ENCODE measurements around the gene SEPTIN10.

The SEPTIN10 gene

GRCh38 chr2:109532728-109533076 is 81.1 kb downstream of the SEPTIN10 start:
- no peak for DNase-seq (ENCODE audit: insufficient read length)
- no peak for TF ChIP-seq POLR2AphosphoS5 (IDR thresholded peaks at IDR 0.05; ENCODE audit: low read depth, low read length)
- TF ChIP-seq POLR2A (IDR thresholded peaks at IDR 0.05; ENCODE audit: low read depth, low read length) = no peak
- no peak for TF ChIP-seq TAF1 (IDR thresholded peaks at IDR 0.05; ENCODE audit: borderline replicate concordance, low read depth, low read length)
- FAIRE-seq = no peak

- DNase-seq (ENCODE audit: insufficient read length) (no peak), FAIRE-seq (no peak)
- no peak for TF ChIP-seq POLR2A (IDR thresholded peaks at IDR 0.05; ENCODE audit: low read depth, low read length)
- no peak for TF ChIP-seq TAF1 (IDR thresholded peaks at IDR 0.05; ENCODE audit: borderline replicate concordance, low read depth, low read length)
- no peak for TF ChIP-seq POLR2AphosphoS5 (IDR thresholded peaks at IDR 0.05; ENCODE audit: low read depth, low read length)
Observed at GRCh38 chr2:109531896-109532727, 81.7 kb downstream of the SEPTIN10 start.

DNA sequence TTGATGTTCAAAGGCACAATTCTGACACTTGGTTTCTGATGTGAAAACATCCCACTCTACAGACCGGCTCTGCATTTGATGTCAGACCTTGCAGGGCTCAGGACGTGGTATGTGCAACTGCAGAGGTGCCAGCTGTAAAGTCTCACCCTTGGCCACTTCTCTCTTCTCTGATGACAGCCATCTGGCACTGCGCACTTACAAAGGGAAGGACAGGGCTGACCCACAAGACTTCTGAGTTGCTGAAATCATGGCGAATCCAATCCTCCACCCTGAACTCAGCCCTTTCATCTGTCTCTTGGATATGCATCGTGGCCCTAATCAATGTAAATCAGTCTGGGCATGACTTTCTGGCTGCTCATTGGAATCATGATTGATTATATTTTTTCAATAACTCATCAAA is 82.5 kb downstream of the SEPTIN10 start:
- FAIRE-seq (no peak), DNase-seq (ENCODE audit: insufficient read length) (no peak)
- TF ChIP-seq POLR2A (IDR thresholded peaks at IDR 0.05; ENCODE audit: low read depth, low read length) (no peak), TAF1 (IDR thresholded peaks at IDR 0.05; ENCODE audit: borderline replicate concordance, low read depth, low read length) (no peak), POLR2AphosphoS5 (IDR thresholded peaks at IDR 0.05; ENCODE audit: low read depth, low read length) (no peak)

DNA sequence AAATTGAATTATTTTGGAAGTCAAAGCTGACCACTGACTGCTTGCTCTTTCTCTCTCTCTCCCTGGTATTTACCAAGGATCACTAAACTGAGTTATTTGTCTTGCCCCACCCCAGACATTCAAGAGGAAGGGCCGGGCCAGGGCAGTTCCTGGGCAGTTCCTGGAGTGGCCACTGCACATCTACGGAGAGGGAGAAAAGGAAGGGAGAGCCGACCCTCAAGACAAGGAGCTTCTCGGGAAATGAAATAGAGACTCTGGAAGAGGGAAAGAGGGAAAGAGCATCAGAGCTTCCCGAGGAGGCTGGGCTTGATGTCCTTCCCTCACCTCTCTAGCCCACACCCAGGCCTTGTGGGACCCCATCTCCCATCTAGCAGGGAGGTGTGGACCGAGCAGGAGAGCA is 83.1 kb downstream of the SEPTIN10 start:
- TF ChIP-seq TAF1 (IDR thresholded peaks at IDR 0.05; ENCODE audit: borderline replicate concordance, low read depth, low read length) (no peak), POLR2A (IDR thresholded peaks at IDR 0.05; ENCODE audit: low read depth, low read length) (no peak), POLR2AphosphoS5 (IDR thresholded peaks at IDR 0.05; ENCODE audit: low read depth, low read length) (no peak)
- DNase-seq (ENCODE audit: insufficient read length) = no peak
- no peak for FAIRE-seq

DNA sequence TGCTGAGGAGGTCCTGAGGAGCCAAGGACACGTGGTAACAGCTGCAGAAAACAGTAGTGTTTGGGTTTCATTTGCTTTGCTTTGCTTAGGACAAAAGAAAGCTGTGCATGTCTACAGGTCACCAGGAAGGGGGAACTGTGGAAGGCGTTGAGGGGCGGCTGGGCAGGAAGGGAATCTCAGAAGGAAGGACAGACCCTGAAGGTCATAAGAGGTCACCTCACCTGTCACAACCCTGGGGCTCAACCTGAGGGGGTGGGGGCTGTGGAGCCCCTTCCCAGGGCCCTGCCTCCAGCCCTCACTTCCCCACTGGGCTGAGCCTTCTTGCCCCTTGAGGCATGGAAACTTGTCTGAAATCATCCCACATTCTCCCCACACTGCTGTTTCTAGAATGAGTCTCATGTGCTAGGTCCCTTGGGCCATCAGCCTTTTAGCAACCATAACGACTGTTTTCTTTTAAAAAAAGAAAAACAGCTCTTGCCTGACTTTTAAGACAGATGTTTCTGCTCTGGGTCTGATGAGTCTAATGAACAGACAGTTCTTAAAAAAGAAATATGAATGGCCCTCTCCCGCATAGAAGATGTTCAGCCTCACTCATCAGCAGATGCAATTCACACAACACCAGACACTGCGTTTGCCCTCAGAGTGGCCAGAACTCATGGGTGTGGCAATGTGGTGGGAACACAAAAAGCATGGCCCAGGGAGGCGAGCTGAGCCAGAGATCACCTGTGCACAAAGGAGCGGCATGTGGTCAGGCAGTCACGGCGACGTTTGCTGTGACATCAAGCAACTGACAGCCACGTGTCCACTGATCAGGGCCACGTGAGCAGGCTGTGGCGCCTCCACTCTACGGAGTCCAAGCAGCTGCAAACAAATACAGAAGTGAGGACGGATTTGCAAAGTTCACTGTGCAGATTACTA is 84.0 kb downstream of the SEPTIN10 start:
- FAIRE-seq (no peak), DNase-seq (ENCODE audit: insufficient read length) (no peak)
- TF ChIP-seq TAF1 (IDR thresholded peaks at IDR 0.05; ENCODE audit: borderline replicate concordance, low read depth, low read length) (no peak), POLR2AphosphoS5 (IDR thresholded peaks at IDR 0.05; ENCODE audit: low read depth, low read length) (no peak), POLR2A (IDR thresholded peaks at IDR 0.05; ENCODE audit: low read depth, low read length) (no peak)

DNA sequence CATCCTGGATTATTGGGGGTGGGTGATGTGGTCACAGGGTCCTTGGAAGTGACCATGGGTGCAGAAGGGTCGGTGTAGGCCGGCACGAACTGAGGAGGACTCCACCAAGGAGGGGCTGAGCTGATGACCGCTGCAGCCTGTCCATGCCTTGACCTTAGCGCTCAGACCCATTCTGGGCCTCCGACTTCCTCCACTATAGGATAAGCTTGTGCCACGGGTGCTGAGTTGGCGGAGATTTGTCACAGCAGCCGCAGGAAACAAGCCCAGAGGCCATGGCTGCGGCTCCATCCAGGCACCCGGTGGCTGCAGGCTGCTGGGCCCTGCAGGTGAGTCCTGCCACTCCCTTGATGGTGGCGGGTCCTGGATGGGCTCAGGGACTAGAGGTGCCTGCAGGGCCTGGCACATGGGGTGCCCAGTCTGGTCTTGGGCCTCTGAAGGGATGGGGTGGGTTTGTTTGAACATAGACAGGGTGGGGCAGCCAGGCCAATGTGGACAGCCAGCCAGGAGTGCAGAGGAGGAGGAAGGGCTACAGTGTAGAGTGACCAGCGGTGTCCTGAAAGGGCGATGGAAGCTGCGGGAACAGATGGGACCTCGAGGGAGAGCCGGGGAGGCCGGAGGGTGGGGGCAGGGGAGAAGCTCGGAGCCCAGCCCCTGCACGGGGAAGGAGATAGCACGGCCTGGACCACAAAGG is 84.8 kb downstream of the SEPTIN10 start:
- TF ChIP-seq TAF1 (IDR thresholded peaks at IDR 0.05; ENCODE audit: borderline replicate concordance, low read depth, low read length) (no peak), POLR2A (IDR thresholded peaks at IDR 0.05; ENCODE audit: low read depth, low read length) (no peak), POLR2AphosphoS5 (IDR thresholded peaks at IDR 0.05; ENCODE audit: low read depth, low read length) (no peak)
- DNase-seq (ENCODE audit: insufficient read length) (no peak), FAIRE-seq (no peak)

GRCh38 chr2:109527846-109528705 is 85.7 kb downstream of the SEPTIN10 start:
- TF ChIP-seq POLR2AphosphoS5 (IDR thresholded peaks at IDR 0.05; ENCODE audit: low read depth, low read length) = no peak
- TF ChIP-seq POLR2A (IDR thresholded peaks at IDR 0.05; ENCODE audit: low read depth, low read length) = no peak
- no peak for TF ChIP-seq TAF1 (IDR thresholded peaks at IDR 0.05; ENCODE audit: borderline replicate concordance, low read depth, low read length)
- FAIRE-seq (no peak), DNase-seq (ENCODE audit: insufficient read length) (no peak)

GRCh38 chr2:109527079-109527478 is 86.7 kb downstream of the SEPTIN10 start:
- DNase-seq (ENCODE audit: insufficient read length) (no peak), FAIRE-seq (no peak)
- TF ChIP-seq TAF1 (IDR thresholded peaks at IDR 0.05; ENCODE audit: borderline replicate concordance, low read depth, low read length) = no peak
- no peak for TF ChIP-seq POLR2AphosphoS5 (IDR thresholded peaks at IDR 0.05; ENCODE audit: low read depth, low read length)
- no peak for TF ChIP-seq POLR2A (IDR thresholded peaks at IDR 0.05; ENCODE audit: low read depth, low read length)

GRCh38 chr2:109526442-109526970 is 87.3 kb downstream of the SEPTIN10 start:
- TF ChIP-seq TAF1 (IDR thresholded peaks at IDR 0.05; ENCODE audit: borderline replicate concordance, low read depth, low read length) (no peak), POLR2AphosphoS5 (IDR thresholded peaks at IDR 0.05; ENCODE audit: low read depth, low read length) (no peak), POLR2A (IDR thresholded peaks at IDR 0.05; ENCODE audit: low read depth, low read length) (no peak)
- no peak for FAIRE-seq

DNA sequence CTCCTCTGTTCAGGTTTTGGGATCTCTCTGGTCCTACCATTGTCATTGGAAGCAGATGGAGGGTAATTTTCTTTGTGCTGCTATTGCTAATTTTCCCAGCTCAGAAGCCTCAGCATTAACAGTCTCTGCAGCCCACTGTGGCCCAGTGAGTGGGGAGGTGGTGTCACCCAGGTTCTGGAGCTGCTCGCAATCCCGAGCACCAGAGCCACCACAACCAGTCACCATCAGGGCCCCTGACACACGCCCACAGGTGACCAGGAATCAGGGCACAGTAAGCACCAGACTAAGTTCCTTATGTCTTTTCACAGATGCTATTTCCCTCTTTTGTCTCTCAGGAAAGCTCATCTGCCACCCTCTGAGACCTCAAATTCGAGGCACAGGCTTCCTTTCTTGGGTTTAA is 87.9 kb downstream of the SEPTIN10 start:
- TF ChIP-seq POLR2AphosphoS5 (IDR thresholded peaks at IDR 0.05; ENCODE audit: low read depth, low read length) = no peak
- TF ChIP-seq TAF1 (IDR thresholded peaks at IDR 0.05; ENCODE audit: borderline replicate concordance, low read depth, low read length) = no peak
- TF ChIP-seq POLR2A (IDR thresholded peaks at IDR 0.05; ENCODE audit: low read depth, low read length) = no peak
- DNase-seq (ENCODE audit: insufficient read length) (no peak), FAIRE-seq (no peak)

More at GRCh38 chr2:109526442-109526970, 87.3 kb downstream of the SEPTIN10 start:
- no peak for DNase-seq (ENCODE audit: insufficient read length)
